ENCODE measurements around the gene RNF26.

RNF26 gene

GRCh38 chr11:119357074-119357473 lies 22.7 kb downstream of the RNF26 start:
- DNase-seq (ENCODE audit: low spot score): no peak
- in situ Hi-C loops (cut with MboI; ENCODE audit: low sequenced_read_pairs, unreplicated experiment): loop anchor here (10.0 kb wide), 1 partner anchor 118 kb away; no protein-coding TSS in a partner anchor
- TF ChIP-seq, protein P1, sequence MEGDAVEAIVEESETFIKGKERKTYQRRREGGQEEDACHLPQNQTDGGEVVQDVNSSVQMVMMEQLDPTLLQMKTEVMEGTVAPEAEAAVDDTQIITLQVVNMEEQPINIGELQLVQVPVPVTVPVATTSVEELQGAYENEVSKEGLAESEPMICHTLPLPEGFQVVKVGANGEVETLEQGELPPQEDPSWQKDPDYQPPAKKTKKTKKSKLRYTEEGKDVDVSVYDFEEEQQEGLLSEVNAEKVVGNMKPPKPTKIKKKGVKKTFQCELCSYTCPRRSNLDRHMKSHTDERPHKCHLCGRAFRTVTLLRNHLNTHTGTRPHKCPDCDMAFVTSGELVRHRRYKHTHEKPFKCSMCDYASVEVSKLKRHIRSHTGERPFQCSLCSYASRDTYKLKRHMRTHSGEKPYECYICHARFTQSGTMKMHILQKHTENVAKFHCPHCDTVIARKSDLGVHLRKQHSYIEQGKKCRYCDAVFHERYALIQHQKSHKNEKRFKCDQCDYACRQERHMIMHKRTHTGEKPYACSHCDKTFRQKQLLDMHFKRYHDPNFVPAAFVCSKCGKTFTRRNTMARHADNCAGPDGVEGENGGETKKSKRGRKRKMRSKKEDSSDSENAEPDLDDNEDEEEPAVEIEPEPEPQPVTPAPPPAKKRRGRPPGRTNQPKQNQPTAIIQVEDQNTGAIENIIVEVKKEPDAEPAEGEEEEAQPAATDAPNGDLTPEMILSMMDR (IDR thresholded peaks at IDR 0.05; ENCODE audit: borderline replicate concordance, control extremely low read depth, extremely low read depth, insufficient read depth, missing control alignments): no peak

GRCh38 chr11:119359365-119360214 lies 25.3 kb downstream of the RNF26 start:
- in situ Hi-C loops (cut with MboI; ENCODE audit: low sequenced_read_pairs, unreplicated experiment): loop anchor here (10.0 kb wide), 1 partner anchor 115 kb away; no protein-coding TSS in a partner anchor
- TF ChIP-seq, protein P1 (IDR thresholded peaks at IDR 0.05; ENCODE audit: borderline replicate concordance, control extremely low read depth, extremely low read depth, insufficient read depth, missing control alignments): no peak
- no peak for DNase-seq (ENCODE audit: low spot score)

DNA sequence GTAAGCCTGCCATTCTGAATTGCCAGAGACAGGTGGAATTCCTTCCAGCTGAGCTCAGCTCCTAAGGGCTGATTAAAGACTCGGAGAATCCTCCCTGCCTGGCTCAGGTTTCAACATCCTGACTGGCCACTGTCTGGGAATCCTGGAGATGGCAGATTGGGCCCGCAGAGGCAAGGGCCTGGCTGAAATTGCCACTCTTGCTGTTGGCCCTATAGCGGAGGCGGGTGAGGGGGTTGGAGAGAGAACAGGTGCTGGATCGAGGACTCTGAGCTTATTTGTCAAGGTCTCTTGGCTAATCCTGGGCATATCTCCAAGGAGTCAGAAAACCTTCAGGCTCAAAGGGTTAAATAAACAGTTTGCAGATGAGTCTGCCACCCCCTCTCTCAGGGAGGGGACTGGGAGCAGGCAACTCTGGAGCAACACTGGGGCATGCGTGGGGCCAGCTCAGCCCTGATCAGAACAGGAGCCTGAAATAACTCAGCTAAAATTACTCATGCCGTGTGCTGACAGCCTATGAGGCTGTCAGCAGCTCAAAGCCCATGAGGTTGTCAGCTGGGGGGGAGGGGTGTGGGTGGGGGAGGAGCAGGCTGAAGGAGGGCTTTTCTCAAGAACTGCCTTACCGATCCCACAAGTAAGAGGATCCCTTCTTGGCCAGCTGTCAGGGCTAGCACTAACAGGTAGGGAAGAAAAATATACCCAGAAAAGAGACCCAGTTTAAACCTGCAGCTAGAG lies 26.9 kb downstream of the RNF26 start:
- peak; percentile 66 for DNase-seq (ENCODE audit: low spot score)
- in situ Hi-C loops (cut with MboI; ENCODE audit: low sequenced_read_pairs, unreplicated experiment): no loop called here
- TF ChIP-seq, protein P1 (IDR thresholded peaks at IDR 0.05; ENCODE audit: borderline replicate concordance, control extremely low read depth, extremely low read depth, insufficient read depth, missing control alignments): no peak

- in situ Hi-C loops (cut with MboI; ENCODE audit: low sequenced_read_pairs, unreplicated experiment): no loop called here
- TF ChIP-seq, protein P1 (IDR thresholded peaks at IDR 0.05; ENCODE audit: borderline replicate concordance, control extremely low read depth, extremely low read depth, insufficient read depth, missing control alignments): no peak
- no peak for DNase-seq (ENCODE audit: low spot score)
These were observed 27.8 kb downstream of the RNF26 start for GRCh38 chr11:119361941-119362725.

GRCh38 chr11:119362741-119363080 lies 28.4 kb downstream of the RNF26 start:
- in situ Hi-C loops (cut with MboI; ENCODE audit: low sequenced_read_pairs, unreplicated experiment): no loop called here
- DNase-seq (ENCODE audit: low spot score): no peak
- TF ChIP-seq, protein P1 (IDR thresholded peaks at IDR 0.05; ENCODE audit: borderline replicate concordance, control extremely low read depth, extremely low read depth, insufficient read depth, missing control alignments): no peak

All from GM13976 (cell line).